Measurements from ENCODE around the gene SATB1. TPM values are rescaled to one million over a fixed set of nuclear protein-coding genes. Genes with fewer than 3 reads are reported as not detected.

The SATB1 gene
- 15.6 and 28.6 TPM in 2 replicates for total RNA-seq (2014; rRNA removed)
- percentile 71 among the genes with signal in this experiment for Bru-seq, nascent RNA
- BruChase-seq, experiment 1, labeled RNA remaining after a 6-hour chase, result percentile 61 among the genes with signal in this experiment
- BruChase-seq, experiment 2, labeled RNA remaining after a 2-hour chase, result percentile 67 among the genes with signal in this experiment
- long read RNA-seq, full-length matches to known transcripts, result 74 of 93 reads
- long read RNA-seq, partial matches to known transcripts, result 10 of 93 reads
- long read RNA-seq, other reads (novel, unspliced or antisense), result 9 of 93 reads

DNA sequence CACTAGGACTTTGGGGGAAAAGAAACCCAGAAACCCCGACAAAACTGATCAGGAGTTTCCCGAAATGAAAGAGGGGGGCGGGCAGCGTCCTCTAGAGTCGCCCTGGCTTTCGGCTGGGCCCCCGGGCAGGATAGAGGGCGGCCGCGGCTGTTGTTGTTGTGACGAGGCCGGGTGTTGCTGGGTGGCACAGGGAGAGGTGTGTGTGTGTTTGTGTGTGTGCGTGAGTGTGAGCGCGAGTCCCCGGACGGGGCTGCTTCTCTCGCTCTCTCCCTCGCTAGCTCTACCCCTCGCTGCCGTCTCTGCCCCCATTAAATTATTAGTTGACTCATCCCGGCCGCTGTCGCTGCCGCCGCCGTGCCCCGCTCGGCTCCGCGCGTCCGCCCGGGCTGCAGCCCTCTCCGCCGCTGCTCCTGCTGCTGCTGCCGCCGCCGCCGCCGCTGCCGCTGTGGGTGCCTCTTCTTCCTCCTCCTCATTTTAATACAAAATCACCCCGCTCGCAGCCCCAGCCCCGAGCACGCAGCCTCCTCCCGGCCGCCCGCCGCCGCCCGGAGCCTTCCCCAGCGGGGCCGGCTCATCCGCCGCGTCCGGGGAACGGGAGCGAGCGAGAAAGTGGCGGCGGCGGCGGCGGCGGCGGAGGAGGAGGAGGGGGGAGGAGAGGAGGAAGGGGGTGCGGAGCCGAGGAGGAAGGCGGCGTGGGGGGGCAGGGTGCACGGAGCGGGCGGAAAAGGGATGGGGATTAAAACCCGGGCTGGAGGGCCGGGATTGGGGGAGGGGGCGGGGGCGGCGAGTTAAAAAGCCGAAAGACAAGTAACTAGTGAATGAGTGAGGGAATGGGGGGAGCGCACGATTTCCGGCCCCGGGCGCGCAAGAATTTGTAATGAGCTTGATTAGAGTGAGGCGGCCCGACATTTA is at the start of gene SATB1:
Gene SATB1 (minus strand): TSS at position 611 of the 912 bp plus-strand sequence. CDS start 4,372 bp downstream, outside the sequence.
- no peaks in the 10 kb centered on the region for H3K9me2 ChIP-seq (replicated peaks; ENCODE audit: low read length)
- ChIA-PET CTCF (no interaction called here), POLR2A (ENCODE audit: unreplicated experiment) (no interaction called here)
- H3F3A ChIP-seq (ENCODE audit: low read length, unreplicated experiment), result no peaks in the 10 kb centered on the region
- H2AFZ ChIP-seq (ENCODE audit: low read length), result peak within 1 kb of the TSS; percentile 91
- no peak within 1 kb of the TSS for H3K27ac ChIP-seq (ENCODE audit: low read length)
- H4K20me1 ChIP-seq (ENCODE audit: low read length), result no peaks in the 10 kb centered on the region
- TF ChIP-seq, protein P1, sequence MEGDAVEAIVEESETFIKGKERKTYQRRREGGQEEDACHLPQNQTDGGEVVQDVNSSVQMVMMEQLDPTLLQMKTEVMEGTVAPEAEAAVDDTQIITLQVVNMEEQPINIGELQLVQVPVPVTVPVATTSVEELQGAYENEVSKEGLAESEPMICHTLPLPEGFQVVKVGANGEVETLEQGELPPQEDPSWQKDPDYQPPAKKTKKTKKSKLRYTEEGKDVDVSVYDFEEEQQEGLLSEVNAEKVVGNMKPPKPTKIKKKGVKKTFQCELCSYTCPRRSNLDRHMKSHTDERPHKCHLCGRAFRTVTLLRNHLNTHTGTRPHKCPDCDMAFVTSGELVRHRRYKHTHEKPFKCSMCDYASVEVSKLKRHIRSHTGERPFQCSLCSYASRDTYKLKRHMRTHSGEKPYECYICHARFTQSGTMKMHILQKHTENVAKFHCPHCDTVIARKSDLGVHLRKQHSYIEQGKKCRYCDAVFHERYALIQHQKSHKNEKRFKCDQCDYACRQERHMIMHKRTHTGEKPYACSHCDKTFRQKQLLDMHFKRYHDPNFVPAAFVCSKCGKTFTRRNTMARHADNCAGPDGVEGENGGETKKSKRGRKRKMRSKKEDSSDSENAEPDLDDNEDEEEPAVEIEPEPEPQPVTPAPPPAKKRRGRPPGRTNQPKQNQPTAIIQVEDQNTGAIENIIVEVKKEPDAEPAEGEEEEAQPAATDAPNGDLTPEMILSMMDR (conservative IDR thresholded peaks at IDR 0.05; ENCODE audit: low read depth, low read length), result no peak
- peak within 1 kb of the TSS; percentile 85 for H3K4me3 ChIP-seq (ENCODE audit: low read length)
- H3K36me3 ChIP-seq (ENCODE audit: low read depth, low read length), result no peaks in the 10 kb centered on the region
- intact Hi-C loops (cut with micrococcal nuclease), result loop anchor here (2.0 to 5.0 kb wide), 3 partner anchors 124 to 210 kb away; no protein-coding TSS in a partner anchor
- H3K9ac ChIP-seq (ENCODE audit: low read length), result peak within 1 kb of the TSS; percentile 35
- no TSS peak for BruUV-seq (replicated peaks)
- ATAC-seq (peak; percentile 57), DNase-seq (peak; percentile 48)
- H3K9me3 ChIP-seq (ENCODE audit: low read length), result no peaks in the 10 kb centered on the region
- peak within 1 kb of the TSS; percentile 98 for H3K4me2 ChIP-seq (ENCODE audit: low read length)
- no peaks in the 10 kb centered on the region; the same call in 1 of the 2 replicates for H3K79me2 ChIP-seq (ENCODE audit: low read length)
- H3K4me1 ChIP-seq (ENCODE audit: insufficient read depth, low read length), result peaks cover 13% of the 10 kb centered on the region; the same call in 1 of the 2 replicates
- H3K27me3 ChIP-seq (ENCODE audit: low read length), result no peaks in the 10 kb centered on the region

DNA sequence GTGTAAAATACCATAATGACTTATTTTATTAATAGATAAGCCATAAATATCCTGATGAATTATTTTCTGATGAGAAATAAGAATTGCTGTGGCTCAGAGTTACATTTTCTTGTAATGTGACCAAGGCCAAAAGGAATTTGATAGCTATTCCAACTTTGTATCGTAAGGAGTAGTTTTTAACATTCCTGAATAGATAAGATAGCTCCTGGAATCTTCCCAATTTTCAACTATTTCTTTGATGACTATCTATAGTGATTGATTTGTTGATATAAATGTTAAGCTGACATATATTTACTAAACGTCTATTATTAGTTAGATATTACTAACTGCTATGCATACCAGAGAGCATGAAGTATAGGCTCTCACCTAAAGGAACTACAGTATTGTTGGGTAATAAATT is 49.1 kb upstream of the SATB1 start:
- Histone ChIP-seq H2AFZ (ENCODE audit: low read length) (no peak overlapping the region), H3K27me3 (ENCODE audit: low read length) (peaks cover 3% of the 10 kb centered on the region; the same call in 1 of the 2 replicates), H3K9ac (ENCODE audit: low read length) (no peak overlapping the region), H3K36me3 (ENCODE audit: low read depth, low read length) (no peaks in the 10 kb centered on the region), H4K20me1 (ENCODE audit: low read length) (no peaks in the 10 kb centered on the region), H3K9me2 (replicated peaks; ENCODE audit: low read length) (no peaks in the 10 kb centered on the region), H3K27ac (ENCODE audit: low read length) (no peak overlapping the region), H3K79me2 (ENCODE audit: low read length) (no peaks in the 10 kb centered on the region), H3K4me2 (ENCODE audit: low read length) (no peak overlapping the region), H3F3A (ENCODE audit: low read length, unreplicated experiment) (no peaks in the 10 kb centered on the region), H3K4me1 (ENCODE audit: insufficient read depth, low read length) (no peaks in the 10 kb centered on the region), H3K4me3 (ENCODE audit: low read length) (no peak overlapping the region), H3K9me3 (ENCODE audit: low read length) (no peaks in the 10 kb centered on the region)
- intact Hi-C loops (cut with micrococcal nuclease), result no loop called here
- no peak for ATAC-seq
- DNase-seq, result no peak
- BruUV-seq (replicated peaks), result no TSS peak
- TF ChIP-seq EZH2 (IDR thresholded peaks at IDR 0.05; ENCODE audit: low read length, unreplicated experiment), result no peak
- TF ChIP-seq, protein P1 (conservative IDR thresholded peaks at IDR 0.05; ENCODE audit: low read depth, low read length), result no peak
- no peak for TF ChIP-seq EZH2phosphoT487 (IDR thresholded peaks at IDR 0.05; ENCODE audit: borderline replicate concordance, low read length)
- POLR2A ChIA-PET (ENCODE audit: unreplicated experiment), result interaction anchor here (0.6 kb wide), 1 partner anchor 214 kb away, joined by 5 read pairs; no protein-coding TSS in a partner anchor
- CTCF ChIA-PET, result no interaction called here
